Measurements from ENCODE around the gene CUL5. TPM values are rescaled to one million over a fixed set of nuclear protein-coding genes. Genes with fewer than 3 reads are reported as not detected.

CUL5 gene
- total RNA-seq, 1 experiment from 2014 or later = 37.7 TPM

- Histone ChIP-seq H2AK5ac (ENCODE audit: insufficient read length, low read length) (no peak overlapping the region), H4K20me1 (ENCODE audit: control insufficient read depth, insufficient read depth, insufficient read length) (no peaks in the 10 kb centered on the region), H2BK15ac (ENCODE audit: low read depth, low read length) (no peak overlapping the region), H2BK120ac (ENCODE audit: low read depth, low read length, poor library complexity, severe bottlenecking) (no peak overlapping the region), H3K56ac (ENCODE audit: insufficient read length, low read depth, low read length) (no peak overlapping the region), H3K18ac (ENCODE audit: insufficient read length, low read depth, low read length) (no peak overlapping the region), H3K23ac (ENCODE audit: insufficient read length, low read depth, low read length) (no peak overlapping the region), H4K8ac (replicated peaks; ENCODE audit: insufficient read length, low read depth, low read length) (no peak overlapping the region), H3K4me1 (ENCODE audit: insufficient read depth, low read length) (no peaks in the 10 kb centered on the region), H2BK12ac (ENCODE audit: insufficient read length, low read depth, low read length) (no peak overlapping the region), H3K9ac (ENCODE audit: extremely low read depth, insufficient read length, low read length) (no peak overlapping the region), H3K4ac (ENCODE audit: low read depth, low read length) (no peak overlapping the region), H3K23me2 (ENCODE audit: insufficient read length, low read depth, low read length, poor library complexity, severe bottlenecking) (no peaks in the 10 kb centered on the region), H3K27ac (ENCODE audit: insufficient read length, low read depth, low read length) (no peak overlapping the region), H2BK20ac (ENCODE audit: low read depth, low read length, poor library complexity, severe bottlenecking) (no peak overlapping the region), H4K91ac (ENCODE audit: insufficient read length, low read depth, low read length) (no peak overlapping the region), H3T11ph (ENCODE audit: low read length) (no peak overlapping the region), H2AFZ (ENCODE audit: low read length) (no peak overlapping the region), H3K4me2 (ENCODE audit: insufficient read depth, insufficient read length, low read length) (no peak overlapping the region), H2BK5ac (ENCODE audit: insufficient read length, low read length) (no peak overlapping the region), H3K9me3 (ENCODE audit: control insufficient read depth, low read depth, low read length) (no peaks in the 10 kb centered on the region), H3K14ac (ENCODE audit: insufficient read depth, low read length) (no peak overlapping the region), H3K27me3 (ENCODE audit: insufficient read depth, low read length) (no peaks in the 10 kb centered on the region), H4K5ac (ENCODE audit: insufficient read length, low read depth, low read length) (no peak overlapping the region), H3K79me1 (ENCODE audit: insufficient read depth, low read depth, low read length, poor library complexity, severe bottlenecking) (no peaks in the 10 kb centered on the region), H3K79me2 (ENCODE audit: insufficient read depth, low read length) (no peaks in the 10 kb centered on the region)
- H3K9me3 Mint-ChIP-seq = no peaks in the 10 kb centered on the region
- no peaks in the 10 kb centered on the region for H3K27me3 Mint-ChIP-seq (ENCODE audit: low read depth)
- no peak for TF ChIP-seq CTCF (conservative IDR thresholded peaks at IDR 0.05)
- H3K36me3 Mint-ChIP-seq (ENCODE audit: insufficient read depth in 1 of 3, low read depth in 3 of 3) = peaks cover 2 to 30% (median 21%) of the 10 kb centered on the region in 3 experiments; a peak in 6 of 7 replicates
- no peak overlapping the region for H3K27ac Mint-ChIP-seq
- H3K4me3 Mint-ChIP-seq = no peak overlapping the region
- DNase-seq = no peak
- H3K4me1 Mint-ChIP-seq = no peaks in the 10 kb centered on the region
Measured at GRCh38 chr11:108069947-108070346, 61.2 kb downstream of the CUL5 start.
